NCI-H1436 treated with DMSO at 0.1 percent for 48 hours (cell line): ENCODE data around the gene RAB30.
"Not testable (repeated sequence)": the region's sequence is repeated elsewhere in the genome, so short reads cannot be mapped to it uniquely, and the experiment has no call there.

ENCODE experiments used
- DNase-seq: peaks from one replicate; lab custom pipeline; 2025; lab: John Stamatoyannopoulos, UW

Gene RAB30

GRCh38 chr11:83009999-83010398 is 61.7 kb downstream of the RAB30 start:
- DNase-seq = no peak

GRCh38 chr11:83009136-83009535 is 62.6 kb downstream of the RAB30 start:
- DNase-seq = not testable (repeated sequence)

GRCh38 chr11:83008581-83008923 is 63.1 kb downstream of the RAB30 start:
- no peak for DNase-seq

GRCh38 chr11:83007909-83008580 is 63.7 kb downstream of the RAB30 start:
- DNase-seq = no peak

- no peak for DNase-seq
Measured at GRCh38 chr11:83007477-83007876, 64.2 kb downstream of the RAB30 start.

GRCh38 chr11:83006877-83007330 is 64.8 kb downstream of the RAB30 start:
- DNase-seq = no peak

- DNase-seq = peak; percentile 71
Measured at GRCh38 chr11:83004746-83005556, 66.7 kb downstream of the RAB30 start.

GRCh38 chr11:83002522-83002921 is 69.2 kb downstream of the RAB30 start:
- DNase-seq = no peak

- DNase-seq = no peak
Measured at GRCh38 chr11:83002053-83002452, 69.6 kb downstream of the RAB30 start.

- no peak for DNase-seq
Measured at GRCh38 chr11:83000381-83000780, 71.3 kb downstream of the RAB30 start.

- DNase-seq = no peak
Measured at GRCh38 chr11:82999232-82999631, 72.5 kb downstream of the RAB30 start.

- DNase-seq = no peak
Measured at GRCh38 chr11:82998697-82999096, 73.0 kb downstream of the RAB30 start.

GRCh38 chr11:82996966-82997606 is 74.6 kb downstream of the RAB30 start:
- DNase-seq = peak; percentile 57

- DNase-seq = no peak
Measured at GRCh38 chr11:82995754-82996398, 75.8 kb downstream of the RAB30 start.

- DNase-seq = no peak
Measured at GRCh38 chr11:82995235-82995634, 76.5 kb downstream of the RAB30 start.

- DNase-seq = no peak
Measured at GRCh38 chr11:82994604-82995230, 77.0 kb downstream of the RAB30 start.

- no peak for DNase-seq
Measured at GRCh38 chr11:82992223-82992622, 79.5 kb downstream of the RAB30 start.

GRCh38 chr11:82989628-82990404 is 81.9 kb downstream of the RAB30 start:
- DNase-seq = no peak

GRCh38 chr11:82988936-82989627 is 82.6 kb downstream of the RAB30 start:
- no peak for DNase-seq

GRCh38 chr11:82987997-82988396 is 83.7 kb downstream of the RAB30 start:
- DNase-seq = no peak

- no peak for DNase-seq
Measured at GRCh38 chr11:82986446-82986845, 85.3 kb downstream of the RAB30 start.
